ENCODE data around the gene WDR4. TPM values are rescaled to one million over a fixed set of nuclear protein-coding genes. Genes with fewer than 3 reads are reported as not detected.
A peak's percentile ranks its signal among the peaks of the same experiment; 100 is the strongest.

WDR4 gene
- total and polyA plus RNA-seq, 9 of the 15 experiments (the other 6 are each of a cell fraction or from before 2014, with no cell fraction given), result 5.4 to 95.4 (median 32.1) TPM

DNA sequence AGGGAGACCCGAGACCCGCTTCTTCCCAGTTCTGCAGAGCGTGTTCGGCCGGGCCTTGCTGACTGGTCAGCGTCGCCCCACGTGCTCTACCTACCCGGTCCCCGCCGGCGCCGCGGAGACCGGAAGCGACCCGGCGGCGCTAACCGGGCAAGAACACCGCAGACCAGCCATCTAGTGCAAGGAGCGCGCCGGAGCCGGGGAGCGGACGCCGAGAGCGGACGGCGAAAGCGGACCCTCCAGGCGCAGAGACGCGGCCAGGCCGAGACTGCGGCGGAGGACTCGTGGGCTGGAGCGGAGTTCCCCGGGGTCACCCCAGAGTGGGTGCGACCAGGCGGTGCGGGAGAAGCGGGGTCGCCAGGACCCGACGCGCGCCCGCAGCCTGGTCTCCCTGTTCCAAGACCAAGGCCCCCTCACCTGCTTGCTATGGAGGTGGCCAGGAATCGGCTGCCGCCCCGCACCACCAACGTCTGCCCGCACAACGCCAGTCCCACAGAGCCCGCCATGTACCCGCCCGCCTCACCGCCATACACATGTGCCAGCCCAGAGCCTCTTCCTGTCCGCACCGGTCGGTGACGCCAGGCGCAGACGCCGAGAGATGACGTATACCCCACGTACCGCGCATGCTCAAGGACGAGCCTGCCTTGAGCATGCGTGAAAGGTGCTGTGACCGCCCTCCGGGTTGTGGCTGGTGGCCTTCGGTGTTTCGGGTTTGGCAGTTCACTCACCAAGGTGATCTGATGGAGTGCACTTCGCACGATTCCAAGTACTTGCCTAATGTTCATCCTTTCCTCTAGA is at the start of gene WDR4 (continued):
- TF ChIP-seq, protein P1, sequence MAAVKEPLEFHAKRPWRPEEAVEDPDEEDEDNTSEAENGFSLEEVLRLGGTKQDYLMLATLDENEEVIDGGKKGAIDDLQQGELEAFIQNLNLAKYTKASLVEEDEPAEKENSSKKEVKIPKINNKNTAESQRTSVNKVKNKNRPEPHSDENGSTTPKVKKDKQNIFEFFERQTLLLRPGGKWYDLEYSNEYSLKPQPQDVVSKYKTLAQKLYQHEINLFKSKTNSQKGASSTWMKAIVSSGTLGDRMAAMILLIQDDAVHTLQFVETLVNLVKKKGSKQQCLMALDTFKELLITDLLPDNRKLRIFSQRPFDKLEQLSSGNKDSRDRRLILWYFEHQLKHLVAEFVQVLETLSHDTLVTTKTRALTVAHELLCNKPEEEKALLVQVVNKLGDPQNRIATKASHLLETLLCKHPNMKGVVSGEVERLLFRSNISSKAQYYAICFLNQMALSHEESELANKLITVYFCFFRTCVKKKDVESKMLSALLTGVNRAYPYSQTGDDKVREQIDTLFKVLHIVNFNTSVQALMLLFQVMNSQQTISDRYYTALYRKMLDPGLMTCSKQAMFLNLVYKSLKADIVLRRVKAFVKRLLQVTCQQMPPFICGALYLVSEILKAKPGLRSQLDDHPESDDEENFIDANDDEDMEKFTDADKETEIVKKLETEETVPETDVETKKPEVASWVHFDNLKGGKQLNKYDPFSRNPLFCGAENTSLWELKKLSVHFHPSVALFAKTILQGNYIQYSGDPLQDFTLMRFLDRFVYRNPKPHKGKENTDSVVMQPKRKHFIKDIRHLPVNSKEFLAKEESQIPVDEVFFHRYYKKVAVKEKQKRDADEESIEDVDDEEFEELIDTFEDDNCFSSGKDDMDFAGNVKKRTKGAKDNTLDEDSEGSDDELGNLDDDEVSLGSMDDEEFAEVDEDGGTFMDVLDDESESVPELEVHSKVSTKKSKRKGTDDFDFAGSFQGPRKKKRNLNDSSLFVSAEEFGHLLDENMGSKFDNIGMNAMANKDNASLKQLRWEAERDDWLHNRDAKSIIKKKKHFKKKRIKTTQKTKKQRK (IDR thresholded peaks at IDR 0.05; ENCODE audit: borderline replicate concordance, low read depth, low read length), result no peak
- TF ChIP-seq JUNB (CRISPR knock-in tag; conservative IDR thresholded peaks at IDR 0.05), result no peak
- TF ChIP-seq CHD1 (IDR thresholded peaks at IDR 0.05; ENCODE audit: low read length), result no peak
- no peak for TF ChIP-seq SAFB2 (IDR thresholded peaks at IDR 0.05; ENCODE audit: borderline replicate concordance, low read depth, low read length, severe bottlenecking)
- 0 out of 2 replicates have a peak, but pooled peaks have one; percentile 27 for TF ChIP-seq SLC30A9 (CRISPR knock-in tag; IDR thresholded peaks at IDR 0.05)
- TF ChIP-seq, protein P2, sequence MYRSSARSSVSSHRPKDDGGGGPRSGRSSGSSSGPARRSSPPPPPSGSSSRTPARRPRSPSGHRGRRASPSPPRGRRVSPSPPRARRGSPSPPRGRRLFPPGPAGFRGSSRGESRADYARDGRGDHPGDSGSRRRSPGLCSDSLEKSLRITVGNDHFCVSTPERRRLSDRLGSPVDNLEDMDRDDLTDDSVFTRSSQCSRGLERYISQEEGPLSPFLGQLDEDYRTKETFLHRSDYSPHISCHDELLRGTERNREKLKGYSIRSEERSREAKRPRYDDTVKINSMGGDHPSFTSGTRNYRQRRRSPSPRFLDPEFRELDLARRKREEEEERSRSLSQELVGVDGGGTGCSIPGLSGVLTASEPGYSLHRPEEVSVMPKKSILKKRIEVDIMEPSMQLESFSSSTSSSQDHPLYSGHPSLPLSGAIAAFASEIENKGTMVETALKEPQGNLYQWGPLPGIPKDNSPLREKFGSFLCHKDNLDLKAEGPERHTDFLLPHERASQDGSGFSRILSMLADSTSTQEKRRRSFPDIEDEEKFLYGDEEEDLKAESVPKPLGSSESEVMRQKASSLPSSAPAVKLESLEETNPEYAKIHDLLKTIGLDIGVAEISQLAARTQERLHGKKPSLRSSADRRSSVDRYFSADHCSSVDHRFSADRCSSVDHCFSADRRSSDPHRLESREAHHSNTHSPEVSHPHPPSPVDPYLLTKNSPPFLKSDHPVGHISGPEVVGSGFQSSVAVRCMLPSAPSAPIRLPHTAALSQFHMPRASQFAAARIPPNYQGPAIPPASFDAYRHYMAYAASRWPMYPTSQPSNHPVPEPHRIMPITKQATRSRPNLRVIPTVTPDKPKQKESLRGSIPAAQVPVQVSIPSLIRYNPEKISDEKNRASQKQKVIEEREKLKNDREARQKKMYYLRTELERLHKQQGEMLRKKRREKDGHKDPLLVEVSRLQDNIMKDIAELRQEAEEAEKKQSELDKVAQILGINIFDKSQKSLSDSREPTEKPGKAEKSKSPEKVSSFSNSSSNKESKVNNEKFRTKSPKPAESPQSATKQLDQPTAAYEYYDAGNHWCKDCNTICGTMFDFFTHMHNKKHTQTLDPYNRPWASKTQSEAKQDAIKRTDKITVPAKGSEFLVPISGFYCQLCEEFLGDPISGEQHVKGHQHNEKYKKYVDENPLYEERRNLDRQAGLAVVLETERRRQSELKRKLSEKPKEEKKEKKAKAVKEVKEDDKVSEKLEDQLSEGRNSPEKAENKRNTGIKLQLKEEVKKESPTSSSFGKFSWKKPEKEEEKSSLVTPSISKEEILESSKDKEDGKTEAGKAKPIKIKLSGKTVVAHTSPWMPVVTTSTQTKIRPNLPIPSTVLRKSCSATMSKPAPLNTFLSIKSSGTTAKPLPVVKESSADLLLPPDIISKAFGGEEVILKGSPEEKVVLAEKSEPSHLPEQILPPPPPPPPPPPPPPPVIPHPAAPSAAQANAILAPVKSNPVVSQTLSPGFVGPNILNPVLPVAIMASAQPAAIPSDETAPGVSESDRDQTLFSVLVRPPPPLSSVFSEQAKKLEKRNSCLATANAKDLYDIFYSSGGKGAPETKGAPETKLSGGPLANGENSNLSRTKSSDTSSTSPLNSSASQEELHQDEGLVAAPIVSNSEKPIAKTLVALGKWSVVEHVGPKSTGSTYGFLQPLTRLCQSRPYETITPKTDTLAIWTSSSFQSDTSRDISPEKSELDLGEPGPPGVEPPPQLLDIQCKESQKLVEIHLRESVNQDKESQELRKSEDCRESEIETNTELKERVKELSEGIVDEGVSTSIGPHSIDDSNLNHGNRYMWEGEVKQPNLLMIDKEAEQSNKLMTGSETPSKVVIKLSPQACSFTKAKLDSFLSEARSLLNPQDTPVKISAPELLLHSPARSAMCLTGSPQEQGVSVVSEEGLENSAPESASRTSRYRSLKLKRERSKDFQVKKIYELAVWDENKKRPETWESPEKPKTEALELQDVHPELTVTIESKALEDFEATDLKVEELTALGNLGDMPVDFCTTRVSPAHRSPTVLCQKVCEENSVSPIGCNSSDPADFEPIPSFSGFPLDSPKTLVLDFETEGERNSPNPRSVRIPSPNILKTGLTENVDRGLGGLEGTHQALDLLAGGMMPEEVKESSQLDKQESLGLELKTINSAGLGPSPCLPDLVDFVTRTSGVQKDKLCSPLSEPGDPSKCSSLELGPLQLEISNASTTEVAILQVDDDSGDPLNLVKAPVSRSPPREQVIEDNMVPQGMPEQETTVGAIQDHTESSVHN (IDR thresholded peaks at IDR 0.05; ENCODE audit: borderline replicate concordance in 1 of 2, low read depth in 1 of 2), result no peak
- no peak for TF ChIP-seq SRSF9 (IDR thresholded peaks at IDR 0.05; ENCODE audit: borderline replicate concordance, low read depth, low read length)
- TF ChIP-seq MTA1 (IDR thresholded peaks at IDR 0.05; ENCODE audit: borderline replicate concordance), result peak; percentile 100
- TF ChIP-seq BACH1 (tag; IDR thresholded peaks at IDR 0.05), result no peak
- peak; percentile 83 for TF ChIP-seq HNRNPLL (IDR thresholded peaks at IDR 0.05; ENCODE audit: low read depth, low read length, poor library complexity, severe bottlenecking)
- 0 out of 2 replicates have a peak, but pooled peaks have one; percentile 4 for TF ChIP-seq SMARCE1 (IDR thresholded peaks at IDR 0.05)
- TF ChIP-seq HCFC1 (IDR thresholded peaks at IDR 0.05; ENCODE audit: low read depth, low read length), result peak; percentile 91
- TF ChIP-seq ZNF224 (CRISPR knock-in tag; IDR thresholded peaks at IDR 0.05), result 0 out of 2 replicates have a peak, but pooled peaks have one; percentile 19
- TF ChIP-seq MTF1 (CRISPR knock-in tag; IDR thresholded peaks at IDR 0.05; ENCODE audit: borderline replicate concordance), result 0 out of 2 replicates have a peak, but pooled peaks have one; percentile 20
- TF ChIP-seq ZZZ3 (IDR thresholded peaks at IDR 0.05), result no peak
- peak; percentile 67 for TF ChIP-seq ZNF316 (IDR thresholded peaks at IDR 0.05)
